SK-N-SH treated with all-trans-retinoic acid at 6 μM for 48 hours (cell line): Measurements from ENCODE around the gene CNEP1R1.

Source experiments
- CREB5 ChIP-seq: fragments of 250-450 bp; sonication (Bioruptor Pico); IDR thresholded peaks from 2 replicates; pipeline ENCODE4 v1.5.1; 2020; ENCODE audit warnings: low read depth, mild to moderate bottlenecking, moderate library complexity
- CSRNP3 ChIP-seq: fragments of 250-450 bp; sonication (Bioruptor Pico); IDR thresholded peaks from 2 replicates; pipeline ENCODE4 v1.5.1; 2021; ENCODE audit warnings: mild to moderate bottlenecking, moderate library complexity
- PATZ1 ChIP-seq: fragments of 250-450 bp; sonication (Bioruptor Pico); IDR thresholded peaks from 2 replicates; pipeline ENCODE4 v1.8.0; 2020; ENCODE audit warnings: mild to moderate bottlenecking, moderate library complexity, borderline replicate concordance
- PPARA ChIP-seq: fragments of 250-450 bp; sonication (Bioruptor Pico); IDR thresholded peaks from 2 replicates; pipeline ENCODE4 v1.5.0; 2020; ENCODE audit warnings: mild to moderate bottlenecking, borderline replicate concordance
- SNAI2 ChIP-seq: fragments of 250-450 bp; sonication (Bioruptor Pico); IDR thresholded peaks from 2 replicates; pipeline ENCODE4 v1.5.0; 2020; ENCODE audit warnings: mild to moderate bottlenecking, moderate library complexity
- ZC3H10 ChIP-seq: fragments of 250-450 bp; sonication (Bioruptor Pico); IDR thresholded peaks from 2 replicates; pipeline ENCODE4 v1.5.1; 2021; ENCODE audit warnings: mild to moderate bottlenecking, moderate library complexity
- ZFP3 ChIP-seq: fragments of 250-450 bp; sonication (Bioruptor Pico); IDR thresholded peaks from 2 replicates; pipeline ENCODE4 v1.5.0; 2020; ENCODE audit warnings: mild to moderate bottlenecking, moderate library complexity
- TF ChIP-seq, protein P1 (sequence below): fragments of 250-450 bp; sonication (Bioruptor Pico); IDR thresholded peaks from 2 replicates; pipeline ENCODE4 v1.8.0; 2021; ENCODE audit warnings: low read depth, mild to moderate bottlenecking, moderate library complexity, borderline replicate concordance

DNA sequence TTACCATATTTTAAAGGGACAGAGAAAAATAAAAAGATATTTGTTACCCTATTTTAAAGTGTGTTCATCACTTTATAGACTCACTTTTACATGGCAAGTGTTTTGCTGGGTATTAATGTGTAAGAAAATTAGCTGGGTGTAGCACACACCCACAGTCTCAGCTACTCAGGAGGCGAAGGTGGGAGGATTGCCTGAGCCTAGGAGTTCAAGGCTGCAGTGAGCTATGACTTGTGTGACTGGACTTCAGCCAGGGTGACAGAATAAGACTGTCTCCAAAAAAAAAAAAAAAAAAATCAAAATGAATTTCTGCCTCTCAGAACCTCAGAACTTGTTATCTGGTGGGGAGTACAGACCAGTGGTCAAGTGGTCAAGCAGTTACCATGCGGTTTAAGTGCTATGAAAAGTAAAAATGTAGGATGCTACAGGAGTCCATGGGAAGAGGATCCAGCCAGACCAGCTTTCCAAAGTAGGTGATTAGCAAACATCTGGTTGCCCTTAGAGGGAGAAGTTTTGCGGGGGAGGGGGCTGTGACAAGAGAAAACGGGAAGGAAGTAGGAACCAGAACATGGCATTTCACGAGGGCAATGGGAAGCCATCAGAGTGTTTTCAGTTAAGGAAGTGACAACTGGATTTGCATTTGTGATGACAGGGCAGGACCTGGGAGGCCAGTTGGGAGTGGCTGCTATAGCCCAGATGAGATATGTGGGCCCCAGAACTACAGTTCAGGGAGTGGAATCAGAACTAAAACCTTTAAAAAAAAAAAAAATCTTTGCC, 13.9 kb downstream of the CNEP1R1 start:
- no peak for TF ChIP-seq SNAI2 (CRISPR knock-in tag)
- TF ChIP-seq PATZ1 = no peak
- no peak for TF ChIP-seq PPARA
- TF ChIP-seq CREB5 (CRISPR knock-in tag) = no peak
- no peak for TF ChIP-seq ZC3H10
- no peak for TF ChIP-seq ZFP3 (CRISPR knock-in tag)
- TF ChIP-seq, protein P1, sequence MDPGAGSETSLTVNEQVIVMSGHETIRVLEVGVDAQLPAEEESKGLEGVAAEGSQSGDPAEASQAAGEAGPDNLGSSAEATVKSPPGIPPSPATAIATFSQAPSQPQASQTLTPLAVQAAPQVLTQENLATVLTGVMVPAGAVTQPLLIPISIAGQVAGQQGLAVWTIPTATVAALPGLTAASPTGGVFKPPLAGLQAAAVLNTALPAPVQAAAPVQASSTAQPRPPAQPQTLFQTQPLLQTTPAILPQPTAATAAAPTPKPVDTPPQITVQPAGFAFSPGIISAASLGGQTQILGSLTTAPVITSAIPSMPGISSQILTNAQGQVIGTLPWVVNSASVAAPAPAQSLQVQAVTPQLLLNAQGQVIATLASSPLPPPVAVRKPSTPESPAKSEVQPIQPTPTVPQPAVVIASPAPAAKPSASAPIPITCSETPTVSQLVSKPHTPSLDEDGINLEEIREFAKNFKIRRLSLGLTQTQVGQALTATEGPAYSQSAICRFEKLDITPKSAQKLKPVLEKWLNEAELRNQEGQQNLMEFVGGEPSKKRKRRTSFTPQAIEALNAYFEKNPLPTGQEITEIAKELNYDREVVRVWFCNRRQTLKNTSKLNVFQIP (CRISPR knock-in tag) = no peak
- no peak for TF ChIP-seq CSRNP3
